Nephron (organoid): ENCODE data around the gene MYOM1.

ENCODE experiments used
- H3K27ac Mint-ChIP-seq, 3 experiments: 2 replicates each; pipeline ENCODE4 v1.8.0; 2020; ENCODE audit warnings: mixed read lengths in 3 of 3, mild to moderate bottlenecking in 2 of 3, moderate library complexity in 1 of 3
- H3K27me3 Mint-ChIP-seq: 2 replicates; pipeline ENCODE4 v1.8.0; 2021; ENCODE audit warnings: low read depth, mild to moderate bottlenecking, moderate library complexity, mixed read lengths
- H3K36me3 Mint-ChIP-seq: 2 replicates; pipeline ENCODE4 v1.8.0; 2020; ENCODE audit warnings: low read depth, mixed read lengths
- H3K4me1 Mint-ChIP-seq: 2 replicates; pipeline ENCODE4 v1.8.0; 2020; ENCODE audit warnings: mixed read lengths
- H3K4me3 Mint-ChIP-seq, 3 experiments: 2 replicates each; pipeline ENCODE4 v1.8.0; 2020; ENCODE audit warnings: mild to moderate bottlenecking in 3 of 3, mixed read lengths in 3 of 3, moderate library complexity in 2 of 3
- H3K9me3 Mint-ChIP-seq: 2 replicates; pipeline ENCODE4 v1.8.0; 2020; ENCODE audit warnings: mixed read lengths
- TF ChIP-seq, protein P1 (sequence below), 3 experiments: fragments of 200-600 bp; sonication (generic); IDR thresholded peaks; one replicate each; pipeline ENCODE4 v1.5.0; 2021; ENCODE audit warnings: antibody characterized with exemption in 3 of 3; ENCODE audit not compliant: unreplicated experiment in 3 of 3

The MYOM1 gene

DNA sequence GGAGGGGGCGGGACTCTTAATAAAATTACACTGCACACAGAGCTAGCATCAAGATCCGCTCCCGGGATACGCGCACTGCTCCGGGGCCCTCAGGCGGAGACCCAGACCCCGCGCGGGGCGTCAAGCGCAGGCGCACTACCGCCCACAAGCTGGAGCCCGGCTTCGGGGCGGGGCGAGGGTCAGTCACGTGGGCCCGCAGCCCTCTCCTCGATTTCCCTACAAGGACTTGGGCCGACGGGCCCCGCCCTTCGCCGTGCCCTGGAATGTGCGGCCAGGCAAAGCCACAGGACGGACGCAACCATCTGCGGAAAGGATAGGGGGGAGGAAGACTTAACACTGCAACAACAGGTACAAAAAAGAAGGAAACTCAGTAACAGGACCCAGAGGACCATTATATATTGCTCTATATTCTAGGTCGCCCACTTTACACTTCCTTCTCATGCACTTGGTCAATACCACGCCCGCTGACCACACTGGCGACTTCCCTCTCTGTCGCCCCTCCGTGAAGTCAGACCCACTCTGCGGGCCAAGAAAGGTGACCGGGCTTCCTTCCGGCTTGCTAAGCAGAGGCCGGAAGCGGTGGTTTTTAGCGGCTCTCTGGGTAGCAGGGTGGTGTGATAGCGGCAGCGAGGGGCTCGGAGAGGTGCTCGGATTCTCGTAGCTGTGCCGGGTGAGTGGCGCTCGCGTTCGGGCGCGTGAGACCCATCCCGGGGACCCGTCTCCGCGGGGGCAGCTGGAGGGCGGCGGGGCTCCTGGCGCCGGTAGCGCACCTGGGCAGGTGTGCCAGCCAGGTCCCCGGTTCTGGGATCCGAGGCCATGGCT lies 27.7 kb upstream of the MYOM1 start, which contains the start of gene MYL12A:
Gene MYL12A, plus strand, starts transcription at position 562 of the 822 bp plus-strand sequence. CDS start 5,447 bp downstream, outside the sequence.
- H3K4me1 Mint-ChIP-seq: peaks cover 28% of the 10 kb centered on the region
- TF ChIP-seq, protein P1, sequence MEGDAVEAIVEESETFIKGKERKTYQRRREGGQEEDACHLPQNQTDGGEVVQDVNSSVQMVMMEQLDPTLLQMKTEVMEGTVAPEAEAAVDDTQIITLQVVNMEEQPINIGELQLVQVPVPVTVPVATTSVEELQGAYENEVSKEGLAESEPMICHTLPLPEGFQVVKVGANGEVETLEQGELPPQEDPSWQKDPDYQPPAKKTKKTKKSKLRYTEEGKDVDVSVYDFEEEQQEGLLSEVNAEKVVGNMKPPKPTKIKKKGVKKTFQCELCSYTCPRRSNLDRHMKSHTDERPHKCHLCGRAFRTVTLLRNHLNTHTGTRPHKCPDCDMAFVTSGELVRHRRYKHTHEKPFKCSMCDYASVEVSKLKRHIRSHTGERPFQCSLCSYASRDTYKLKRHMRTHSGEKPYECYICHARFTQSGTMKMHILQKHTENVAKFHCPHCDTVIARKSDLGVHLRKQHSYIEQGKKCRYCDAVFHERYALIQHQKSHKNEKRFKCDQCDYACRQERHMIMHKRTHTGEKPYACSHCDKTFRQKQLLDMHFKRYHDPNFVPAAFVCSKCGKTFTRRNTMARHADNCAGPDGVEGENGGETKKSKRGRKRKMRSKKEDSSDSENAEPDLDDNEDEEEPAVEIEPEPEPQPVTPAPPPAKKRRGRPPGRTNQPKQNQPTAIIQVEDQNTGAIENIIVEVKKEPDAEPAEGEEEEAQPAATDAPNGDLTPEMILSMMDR (IDR thresholded peaks at IDR 0.05; ENCODE audit: unreplicated experiment in 3 of 3): no peak
- no peaks in the 10 kb centered on the region for H3K27me3 Mint-ChIP-seq
- no peaks in the 10 kb centered on the region for H3K9me3 Mint-ChIP-seq
- peaks cover 15% of the 10 kb centered on the region for H3K36me3 Mint-ChIP-seq
- H3K27ac Mint-ChIP-seq: peak within 1 kb of the TSS; percentile 100
- peak within 1 kb of the TSS; percentile 84 to 93 (median 89) for H3K4me3 Mint-ChIP-seq

DNA sequence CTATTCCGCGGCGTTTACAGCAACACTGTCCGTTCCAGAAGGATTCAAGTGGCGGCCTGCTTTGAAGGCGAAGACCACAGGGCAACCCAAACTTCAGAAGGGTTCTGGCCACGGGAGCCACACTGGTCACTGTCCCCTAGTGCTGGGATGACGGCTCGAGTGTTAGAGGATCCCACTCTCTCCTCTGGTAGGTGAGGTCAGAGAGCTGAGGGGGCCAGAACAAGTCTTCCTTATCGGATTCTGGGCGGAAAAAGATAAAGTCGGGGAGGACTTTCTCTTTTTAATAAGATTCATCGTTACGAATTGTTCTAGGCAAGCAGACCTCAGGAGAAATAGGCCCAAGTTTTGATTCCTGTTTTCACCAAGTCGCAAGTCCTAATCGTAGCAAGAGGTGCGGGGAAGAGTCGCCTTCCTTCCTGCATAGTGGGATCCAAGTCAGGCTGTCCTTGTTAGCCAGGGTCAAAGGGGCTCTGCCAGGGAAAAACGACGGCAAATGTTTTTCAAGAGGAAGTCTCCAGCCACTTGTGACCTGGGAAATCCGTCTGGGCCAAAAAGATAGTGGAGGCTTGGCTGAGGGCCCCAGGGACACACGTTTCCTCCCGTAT lies 27.0 kb upstream of the MYOM1 start:
- TF ChIP-seq, protein P1 (IDR thresholded peaks at IDR 0.05; ENCODE audit: unreplicated experiment in 3 of 3): no peak
- Mint-ChIP-seq H3K27ac (peak overlapping the region; percentile 100), H3K4me1 (peaks cover 24% of the 10 kb centered on the region), H3K4me3 (peak overlapping the region; percentile 84 to 93 (median 89)), H3K27me3 (no peaks in the 10 kb centered on the region), H3K36me3 (peaks cover 12% of the 10 kb centered on the region), H3K9me3 (peaks cover 2% of the 10 kb centered on the region)

DNA sequence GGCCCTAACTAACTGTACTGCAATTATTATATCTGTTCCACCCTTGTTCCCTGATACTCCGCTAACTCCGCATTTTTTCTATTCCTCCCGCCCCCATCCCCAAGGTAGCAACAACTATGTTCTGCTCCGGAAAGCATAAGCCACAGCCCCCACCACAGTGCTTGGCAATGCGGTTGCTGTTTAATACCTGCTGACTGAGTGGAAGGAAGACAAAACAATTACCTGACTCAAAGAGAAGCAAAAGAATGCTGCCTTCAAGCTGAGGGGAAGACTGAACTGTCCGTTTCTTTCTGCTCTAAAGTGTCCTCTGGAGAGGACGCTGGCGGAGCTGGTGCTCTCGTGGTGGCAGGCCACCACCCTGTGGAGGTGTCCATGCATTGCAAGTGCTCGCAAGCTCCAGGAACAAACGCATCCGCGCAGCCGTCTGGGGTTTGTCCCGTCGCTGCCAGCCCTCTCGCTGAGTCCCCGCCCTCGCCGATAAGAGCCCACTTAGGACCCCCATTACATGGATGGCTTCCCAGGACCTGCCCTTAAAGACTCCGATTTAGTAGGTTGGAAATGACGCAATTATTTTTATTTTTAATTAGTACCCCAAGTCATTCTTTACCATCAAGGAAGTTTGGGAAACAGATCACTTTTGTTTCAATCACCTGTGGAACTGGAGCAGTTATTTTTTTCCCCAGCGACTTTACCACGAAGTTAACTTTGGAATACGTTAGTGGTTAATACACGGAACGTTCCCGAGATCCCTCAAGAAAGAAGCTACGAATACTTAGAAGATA lies 26.3 kb upstream of the MYOM1 start:
- peak overlapping the region; percentile 100 for H3K27ac Mint-ChIP-seq
- TF ChIP-seq, protein P1 (IDR thresholded peaks at IDR 0.05; ENCODE audit: unreplicated experiment in 3 of 3): peak; percentile 86 to 97 (median 93)
- H3K27me3 Mint-ChIP-seq: no peaks in the 10 kb centered on the region
- H3K4me1 Mint-ChIP-seq: peaks cover 22% of the 10 kb centered on the region
- peaks cover 2% of the 10 kb centered on the region for H3K9me3 Mint-ChIP-seq
- peaks cover 11% of the 10 kb centered on the region for H3K36me3 Mint-ChIP-seq
- peak overlapping the region; percentile 84 to 93 (median 89) for H3K4me3 Mint-ChIP-seq

DNA sequence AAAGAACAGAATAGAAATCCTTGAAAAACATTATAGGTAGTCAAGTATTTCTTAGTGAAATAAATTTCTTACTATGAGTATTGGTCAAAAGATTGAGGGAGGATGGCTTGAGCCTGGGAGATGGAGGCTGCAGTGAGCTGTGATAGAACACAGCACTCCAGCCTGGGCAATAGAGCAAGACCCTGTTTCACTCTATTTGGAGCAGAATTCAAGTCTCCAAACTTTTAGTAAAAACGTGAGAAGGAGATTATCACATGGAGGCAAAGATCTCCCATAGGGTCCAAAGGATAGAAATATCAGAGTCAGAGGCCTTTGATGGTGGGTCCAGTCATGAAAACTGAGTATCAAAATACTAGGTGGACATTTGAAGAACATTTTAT lies 25.4 kb upstream of the MYOM1 start:
- Mint-ChIP-seq H3K4me3 (peak overlapping the region; percentile 28 to 89 (median 59)), H3K36me3 (peaks cover 12% of the 10 kb centered on the region), H3K27ac (peak overlapping the region in 2 of 3 experiments; percentile 60 to 100), H3K9me3 (peaks cover 11% of the 10 kb centered on the region), H3K27me3 (no peaks in the 10 kb centered on the region), H3K4me1 (peaks cover 15% of the 10 kb centered on the region)
- TF ChIP-seq, protein P1 (IDR thresholded peaks at IDR 0.05; ENCODE audit: unreplicated experiment in 3 of 3): no peak

DNA sequence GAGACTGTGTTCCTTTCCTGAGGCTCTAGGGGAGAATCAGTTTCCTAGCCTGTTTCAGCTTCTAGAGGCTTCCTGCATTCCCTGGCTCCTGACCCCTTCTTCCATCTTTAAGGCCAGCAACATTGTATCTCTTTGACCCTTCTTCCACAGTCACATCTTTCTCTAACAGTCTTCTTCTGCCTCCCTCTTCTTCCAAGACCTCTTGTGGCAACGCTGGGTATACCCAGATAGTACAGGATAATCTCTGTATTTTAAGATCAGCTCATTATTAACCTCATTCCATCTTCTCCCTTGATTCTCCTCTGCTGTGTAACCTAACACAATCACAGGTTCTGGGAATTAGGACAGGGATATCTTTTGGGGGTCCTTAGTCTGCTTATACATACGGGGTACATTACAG lies 19.0 kb upstream of the MYOM1 start:
- TF ChIP-seq, protein P1 (IDR thresholded peaks at IDR 0.05; ENCODE audit: unreplicated experiment in 3 of 3): no peak
- Mint-ChIP-seq H3K27ac (no peak overlapping the region), H3K9me3 (peaks cover 19% of the 10 kb centered on the region), H3K4me1 (no peaks in the 10 kb centered on the region), H3K27me3 (no peaks in the 10 kb centered on the region), H3K36me3 (peaks cover 13% of the 10 kb centered on the region), H3K4me3 (no peak overlapping the region)
